Effector CD8-positive, alpha-beta T cell (primary cell): ENCODE measurements around the gene DUSP28.
A peak's percentile ranks its signal among the peaks of the same experiment; 100 is the strongest.
"Not testable (repeated sequence)": the region's sequence is repeated elsewhere in the genome, so short reads cannot be mapped to it uniquely, and the experiment has no call there.

ENCODE experiments used
- DNase-seq: peaks from one replicate; lab custom pipeline; 2025; lab: John Stamatoyannopoulos, UW

Gene DUSP28

DNA sequence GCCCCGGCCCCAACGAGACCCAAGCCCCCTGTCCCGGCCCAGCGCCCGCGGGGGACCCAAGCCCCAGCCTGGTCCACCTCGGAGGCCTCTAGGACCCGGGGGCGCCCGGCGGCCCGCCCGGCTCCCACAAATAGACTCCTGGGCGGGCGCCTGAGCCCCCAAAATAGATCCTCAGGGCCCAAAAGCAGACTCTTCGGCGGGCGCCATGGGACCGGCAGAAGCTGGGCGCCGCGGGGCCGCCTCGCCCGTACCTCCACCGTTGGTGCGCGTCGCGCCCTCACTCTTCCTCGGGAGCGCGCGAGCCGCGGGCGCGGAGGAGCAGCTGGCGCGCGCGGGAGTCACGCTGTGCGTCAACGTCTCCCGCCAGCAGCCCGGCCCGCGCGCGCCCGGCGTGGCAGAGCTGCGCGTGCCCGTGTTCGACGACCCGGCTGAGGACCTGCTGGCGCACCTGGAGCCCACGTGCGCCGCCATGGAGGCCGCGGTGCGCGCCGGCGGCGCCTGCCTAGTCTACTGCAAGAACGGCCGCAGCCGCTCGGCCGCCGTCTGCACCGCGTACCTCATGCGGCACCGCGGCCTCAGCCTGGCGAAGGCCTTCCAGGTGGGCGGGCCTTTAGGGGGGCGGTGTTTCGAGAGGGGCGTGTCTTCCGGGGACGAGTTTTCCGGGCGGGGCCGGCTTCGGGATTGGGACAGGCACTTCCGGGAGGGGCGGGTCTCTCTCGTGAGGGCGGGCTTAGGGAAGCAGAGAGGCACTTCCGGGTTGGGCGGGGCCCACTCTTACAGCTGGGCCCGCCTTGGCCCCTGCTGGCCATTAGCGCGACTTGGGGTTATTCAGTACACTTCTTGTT is 545 bp downstream of the DUSP28 start:
- DNase-seq, result peak; percentile 99

DNA sequence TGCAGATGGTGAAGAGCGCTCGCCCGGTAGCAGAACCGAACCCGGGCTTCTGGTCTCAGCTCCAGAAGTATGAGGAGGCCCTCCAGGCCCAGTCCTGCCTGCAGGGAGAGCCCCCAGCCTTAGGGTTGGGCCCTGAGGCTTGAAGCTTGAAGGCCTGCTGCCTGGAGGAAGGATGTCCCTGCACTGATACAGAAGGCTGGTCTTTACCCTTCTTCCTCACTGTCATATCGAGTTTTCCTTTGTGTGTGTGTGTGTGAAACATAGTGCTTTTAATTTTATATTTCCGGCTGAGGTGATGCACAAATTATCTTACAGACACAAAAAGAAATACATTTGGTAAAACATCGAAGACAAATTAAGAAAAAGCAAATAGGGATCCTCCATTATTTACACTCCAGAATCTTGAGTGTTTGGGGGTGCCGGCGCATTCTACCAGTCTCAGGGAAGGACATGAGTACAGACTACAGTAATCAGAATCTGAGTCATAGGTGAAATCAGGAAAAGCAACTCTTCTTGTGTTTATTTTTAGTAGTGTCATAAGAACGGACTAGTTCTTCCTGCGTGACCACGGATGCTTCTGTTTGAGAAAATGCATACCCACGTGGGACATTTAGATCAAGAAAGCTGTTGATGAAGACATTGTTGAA is 1.3 kb downstream of the DUSP28 start:
- DNase-seq, result no peak

DNA sequence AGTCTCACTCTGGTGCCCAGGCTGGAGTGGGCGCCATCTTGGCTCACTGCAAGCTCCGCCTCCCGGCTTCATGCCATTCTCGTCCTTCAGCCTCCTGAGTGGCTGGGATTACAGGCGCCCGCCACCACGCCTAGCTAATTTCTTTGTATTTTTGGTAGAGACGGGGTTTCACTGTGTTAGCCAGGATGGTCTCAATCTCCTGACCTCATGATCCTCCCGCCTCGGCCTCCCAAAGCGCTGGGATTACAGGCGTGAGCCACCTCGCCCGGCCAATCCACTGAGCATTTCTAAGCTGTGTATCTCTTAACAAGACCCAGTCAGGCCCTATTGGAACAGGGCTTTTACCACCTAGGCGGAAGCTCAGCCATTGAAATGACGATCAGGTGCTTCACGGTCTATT is 3.1 kb downstream of the DUSP28 start:
- not testable (repeated sequence) for DNase-seq

DNA sequence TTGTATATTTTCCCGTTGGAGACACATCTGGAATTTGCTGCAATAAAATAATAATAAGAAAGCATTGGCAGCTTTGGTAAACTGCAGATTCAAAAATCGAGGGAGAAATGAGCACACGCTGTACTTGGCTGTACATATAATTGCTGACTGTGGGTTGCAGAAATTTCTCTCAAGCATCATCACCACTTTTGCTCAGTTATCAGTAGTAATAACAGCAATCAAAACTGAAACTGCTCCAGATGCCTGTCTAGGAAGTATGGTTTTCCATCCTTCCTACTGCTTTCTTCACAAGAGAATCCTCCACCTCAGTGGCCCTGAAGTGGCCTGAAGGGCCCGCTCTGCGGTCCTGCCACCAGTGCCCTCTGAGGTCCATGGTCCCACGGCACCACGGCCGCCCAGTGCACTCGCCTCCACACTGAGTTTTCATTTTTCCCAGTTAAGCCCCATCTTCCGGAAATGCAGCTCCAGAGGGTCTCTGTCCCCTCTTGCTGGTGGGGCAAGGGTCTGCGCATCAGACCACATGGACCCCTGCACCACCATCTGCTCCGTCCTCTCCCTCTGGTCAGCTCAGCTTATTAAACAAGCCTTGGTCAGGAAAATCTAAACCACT is 3.9 kb downstream of the DUSP28 start:
- DNase-seq, result no peak

DNA sequence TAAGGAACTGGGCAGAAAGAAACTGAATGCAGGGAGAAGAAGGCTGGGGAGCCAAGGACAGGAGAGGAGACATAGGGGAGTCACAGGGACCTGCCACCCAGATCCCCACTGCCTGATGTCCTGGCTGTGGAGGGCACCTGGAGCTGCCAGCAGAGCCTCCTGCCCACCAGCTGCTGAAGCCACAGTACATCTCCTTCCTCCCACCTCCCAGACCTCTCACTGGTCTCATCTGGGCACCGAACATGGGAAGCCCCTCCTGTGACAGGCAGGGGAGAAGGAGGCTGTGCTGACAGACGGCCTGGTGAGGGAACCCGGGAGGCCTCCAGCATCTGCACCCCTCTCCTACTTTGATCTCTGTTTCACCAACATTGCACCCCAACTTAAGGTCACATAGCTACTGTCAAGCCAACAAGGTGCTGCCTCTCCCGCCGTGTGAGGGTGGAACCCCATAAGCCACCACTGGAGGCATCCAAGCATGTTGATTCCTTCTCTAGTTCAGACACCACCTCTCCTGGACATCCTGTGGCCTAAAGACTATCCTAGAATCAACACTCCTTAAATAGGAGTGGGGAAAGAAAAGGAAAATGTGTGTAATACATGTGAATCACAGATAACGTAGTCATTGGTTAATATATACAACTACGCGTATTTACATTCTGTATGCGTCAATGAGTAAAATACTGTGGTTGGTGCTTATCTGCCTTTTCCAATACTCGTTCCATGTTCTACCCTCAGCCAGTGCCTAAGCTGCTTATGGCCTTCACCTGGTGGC is 4.6 kb downstream of the DUSP28 start:
- no peak for DNase-seq

DNA sequence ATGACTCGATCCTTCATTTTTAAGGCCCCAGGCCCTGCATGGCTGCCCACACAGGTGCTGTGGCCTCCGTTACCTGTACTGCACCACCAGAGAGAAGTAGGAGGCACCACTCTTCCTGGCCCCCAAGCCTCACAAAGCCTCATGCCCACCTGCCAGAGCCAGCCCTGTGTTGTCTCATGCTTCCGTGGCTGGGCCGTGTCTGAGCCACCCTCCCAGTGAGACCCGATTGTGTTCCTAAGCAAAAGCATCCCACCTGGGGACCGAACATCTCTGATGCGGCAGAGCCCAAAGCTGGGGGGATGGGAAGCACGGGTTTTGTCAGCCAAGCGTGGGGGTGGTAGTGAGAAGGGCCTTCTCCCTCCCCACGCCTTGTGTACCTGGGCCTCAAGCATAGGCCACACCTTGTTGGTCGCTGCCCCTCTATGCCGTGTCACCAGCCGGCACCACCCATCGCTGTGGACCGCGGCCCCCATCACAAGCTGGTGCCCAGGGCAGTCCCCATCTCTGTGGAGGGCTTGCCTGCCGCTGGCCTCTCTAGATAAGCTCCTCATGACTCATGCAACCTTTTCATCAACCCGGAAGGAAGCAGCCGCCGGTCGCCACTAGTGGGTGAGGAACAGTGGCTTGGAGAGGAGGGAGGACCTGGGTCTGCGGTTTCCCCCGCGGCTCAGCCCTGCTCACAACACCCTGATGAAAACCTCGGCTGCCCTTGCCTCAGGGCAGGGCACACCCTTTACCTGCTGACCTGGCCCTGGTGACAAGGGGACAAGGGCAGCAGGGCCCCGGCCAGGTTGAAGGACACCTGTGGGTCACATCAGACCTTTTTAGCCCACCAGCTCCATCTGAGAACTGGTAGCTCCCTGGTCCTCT is 5.4 kb downstream of the DUSP28 start:
- DNase-seq, result peak; percentile 72

DNA sequence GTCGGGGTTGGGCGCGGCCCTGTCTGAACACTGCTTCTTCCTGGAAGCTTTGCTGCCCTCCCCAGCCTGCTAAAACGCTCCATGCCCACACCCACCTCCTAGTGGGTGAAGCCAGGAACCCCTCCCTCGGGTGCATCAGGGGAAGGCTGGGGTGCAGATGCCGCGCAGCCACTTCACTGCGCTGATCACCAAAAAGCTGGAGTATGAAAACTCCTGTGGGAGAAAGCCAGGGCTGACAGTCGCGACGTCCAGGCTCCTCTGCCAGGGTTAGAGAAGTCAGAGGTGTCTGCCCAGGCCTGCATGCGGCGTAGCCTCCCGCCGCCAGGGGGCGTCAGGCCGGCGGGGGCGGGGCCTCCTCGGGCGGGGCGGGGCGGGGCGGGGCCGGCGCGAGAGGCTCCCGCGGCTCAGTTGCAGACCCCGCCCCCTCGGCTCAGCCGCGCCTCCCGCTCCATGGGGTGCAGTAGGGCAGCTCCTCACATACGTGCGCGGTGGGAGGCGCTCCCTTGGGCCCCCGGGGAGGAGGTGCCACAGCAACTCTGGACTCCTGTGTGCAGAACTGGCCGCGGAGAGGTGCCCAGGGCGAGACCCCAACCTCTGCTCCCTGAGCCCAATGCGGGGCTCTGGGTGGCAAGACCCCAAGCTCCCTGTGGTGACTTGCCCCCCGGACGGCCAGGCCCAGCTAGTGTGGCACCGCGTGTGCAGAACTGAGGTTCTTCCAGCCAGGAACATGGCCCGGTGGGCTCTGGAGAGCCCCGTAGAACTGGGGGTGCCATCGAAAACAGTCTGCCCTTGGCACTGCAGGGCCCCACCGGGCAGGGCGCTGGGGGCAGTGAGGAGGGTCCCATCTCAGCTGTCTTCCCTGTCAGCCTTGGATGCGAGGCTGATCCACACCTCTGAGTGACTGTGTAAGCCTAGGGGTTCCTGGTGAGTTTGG is 6.3 kb downstream of the DUSP28 start:
- DNase-seq, result peak; percentile 88

DNA sequence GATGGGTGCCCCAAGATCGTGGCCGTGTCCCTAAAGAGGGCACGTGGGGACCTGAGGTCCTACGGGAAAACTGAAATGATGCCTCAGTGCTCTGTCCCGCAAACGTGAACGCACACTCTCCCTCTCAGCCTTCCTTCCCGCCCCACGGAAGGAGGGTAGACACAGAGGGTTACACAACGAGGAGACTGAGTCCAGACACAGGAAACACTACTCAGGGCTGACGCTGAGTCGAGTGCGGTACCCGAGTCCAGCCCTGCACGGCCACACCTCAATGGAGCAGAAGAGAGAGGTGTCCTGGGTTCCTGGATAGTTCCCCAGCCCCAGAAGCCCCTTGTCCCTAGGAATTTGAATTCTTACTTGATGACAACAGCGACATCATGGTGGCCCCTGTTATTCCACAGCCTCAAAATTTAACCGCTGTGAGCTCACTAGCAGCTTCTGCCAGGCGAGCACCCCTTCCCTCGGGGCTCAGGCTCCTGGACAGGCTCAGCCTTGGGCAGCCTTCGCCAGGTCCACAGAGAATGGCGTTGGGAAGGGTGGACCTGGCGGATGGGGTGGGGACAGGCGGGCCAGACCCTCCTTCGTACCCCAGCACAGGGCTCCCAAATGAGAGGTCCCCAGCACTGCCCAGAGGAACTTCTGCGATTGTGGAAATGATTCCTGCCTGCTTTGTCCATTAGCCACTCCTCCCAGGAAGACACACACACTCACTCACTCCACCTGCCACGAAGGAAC is 7.1 kb downstream of the DUSP28 start:
- no peak for DNase-seq

DNA sequence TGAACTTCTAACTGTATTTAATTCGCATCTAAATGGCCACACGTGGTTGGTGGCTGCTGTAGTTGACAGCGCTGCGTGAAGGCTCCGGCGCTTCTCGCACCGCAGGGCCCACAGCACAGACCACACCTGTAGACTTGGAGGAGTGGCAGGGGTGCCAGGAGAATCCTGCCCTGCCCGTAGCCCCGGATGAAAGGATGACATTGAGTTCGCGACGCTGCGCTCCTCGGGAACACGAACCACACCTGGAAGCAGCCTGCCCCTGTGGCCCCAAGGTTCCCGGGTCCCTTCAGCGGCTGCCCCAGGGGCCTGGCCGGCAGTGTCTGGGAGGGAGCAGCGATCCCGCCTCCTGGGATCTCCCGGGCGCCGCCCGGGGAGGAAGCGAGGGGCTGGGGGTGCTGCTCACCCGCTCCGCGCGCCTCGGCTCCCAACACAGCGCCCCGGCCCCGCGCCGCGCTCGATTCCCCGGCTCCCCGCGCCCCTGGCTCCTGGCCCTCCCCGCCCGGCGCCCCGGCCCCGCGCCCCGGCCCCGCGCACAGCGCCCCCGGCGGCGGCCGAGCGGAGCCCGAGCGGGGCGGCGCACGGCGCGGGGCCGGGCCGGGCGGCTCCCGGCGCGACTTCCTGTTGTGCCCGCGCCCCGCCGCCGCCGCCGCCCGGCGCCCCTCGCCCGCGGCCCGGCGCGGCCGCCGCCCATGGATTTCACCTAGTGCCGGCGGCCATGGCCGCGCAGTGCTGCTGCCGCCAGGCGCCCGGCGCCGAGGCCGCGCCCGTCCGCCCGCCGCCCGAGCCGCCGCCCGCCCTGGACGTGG is 7.9 kb downstream of the DUSP28 start, which contains the start of gene RNPEPL1:
Gene RNPEPL1, plus strand, starts transcription at position 613 of the 806 bp plus-strand sequence. Its CDS starts 103 bp downstream, at position 716.
- DNase-seq, result peak; percentile 25

DNA sequence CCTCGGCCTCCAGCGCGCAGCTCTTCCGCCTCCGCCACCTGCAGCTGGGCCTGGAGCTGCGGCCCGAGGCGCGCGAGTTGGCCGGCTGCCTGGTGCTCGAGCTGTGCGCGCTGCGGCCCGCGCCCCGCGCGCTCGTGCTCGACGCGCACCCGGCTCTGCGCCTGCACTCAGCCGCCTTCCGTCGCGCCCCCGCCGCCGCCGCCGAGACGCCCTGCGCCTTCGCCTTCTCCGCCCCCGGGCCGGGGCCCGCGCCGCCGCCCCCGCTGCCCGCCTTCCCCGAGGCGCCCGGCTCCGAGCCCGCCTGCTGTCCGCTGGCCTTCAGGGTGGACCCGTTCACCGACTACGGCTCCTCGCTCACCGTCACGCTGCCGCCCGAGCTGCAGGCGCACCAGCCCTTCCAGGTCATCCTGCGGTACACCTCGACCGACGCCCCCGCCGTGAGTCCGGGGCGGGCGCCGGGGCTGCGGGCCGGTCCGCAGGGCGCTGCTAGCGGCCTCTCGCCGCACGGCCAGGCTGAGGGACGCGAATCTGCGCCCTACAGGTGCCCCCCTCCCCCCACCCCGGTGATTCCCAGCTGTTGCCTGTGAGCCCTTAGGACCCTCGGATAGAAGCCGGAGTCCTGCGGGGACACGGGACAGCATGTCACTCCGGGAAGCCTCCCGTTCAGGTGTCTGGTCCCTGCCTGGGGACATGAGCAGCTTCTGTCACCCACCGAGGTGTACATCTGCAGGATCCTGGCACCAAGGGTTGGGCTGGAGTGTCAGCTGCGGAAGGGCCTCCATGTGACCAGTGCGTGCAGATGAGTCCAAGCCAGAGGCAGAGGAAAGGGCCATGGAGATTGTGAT is 8.7 kb downstream of the DUSP28 start:
- peak; percentile 26 for DNase-seq

DNA sequence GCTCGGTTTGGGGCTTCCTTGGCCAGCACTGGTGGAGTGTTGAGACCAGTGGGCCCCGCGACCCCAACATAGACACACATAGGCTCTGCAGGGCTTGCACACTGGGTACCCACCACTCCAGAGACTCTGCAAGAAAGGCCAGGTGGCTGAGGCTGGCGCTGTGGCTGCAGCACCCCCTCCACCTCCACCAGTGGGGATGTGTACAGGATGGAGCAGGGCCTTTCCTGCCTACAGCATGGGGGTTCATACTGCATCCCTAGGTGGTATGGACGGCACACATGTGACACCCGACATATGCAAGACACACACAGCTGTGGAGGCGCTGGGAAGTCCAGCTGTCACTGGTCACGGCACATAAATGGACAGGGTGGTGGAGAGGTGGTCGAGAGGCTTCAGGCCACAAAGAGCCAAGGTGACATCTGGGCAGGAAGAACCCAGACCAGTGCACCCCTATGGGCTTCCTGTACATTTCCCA is 9.4 kb downstream of the DUSP28 start:
- DNase-seq, result no peak

DNA sequence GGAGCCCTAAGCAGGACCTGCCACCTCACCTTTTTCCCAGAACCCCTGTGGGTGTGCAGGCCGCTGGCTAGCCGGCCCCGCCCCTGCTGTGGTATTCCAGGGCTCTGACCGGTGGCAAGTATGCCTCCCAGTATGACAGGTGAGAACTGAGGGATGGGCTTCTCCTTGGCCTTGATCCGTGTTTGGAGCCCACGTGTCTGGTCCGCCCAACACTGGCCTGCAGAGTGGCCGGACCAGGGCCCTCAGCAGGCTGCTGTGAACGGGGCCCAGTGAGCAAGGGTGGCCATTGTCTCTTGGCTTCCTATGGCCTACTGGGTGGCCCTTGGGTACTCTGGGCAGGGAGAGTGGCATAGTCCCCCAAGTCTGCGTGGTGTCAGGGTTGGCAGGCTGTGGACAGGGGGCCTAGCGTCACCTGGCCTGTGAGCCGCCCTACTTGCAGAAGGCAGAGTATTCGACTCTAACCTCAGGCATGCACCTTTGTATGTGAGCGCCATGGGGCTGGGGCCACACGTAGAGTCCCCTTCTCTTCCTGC is 9.9 kb downstream of the DUSP28 start:
- no peak for DNase-seq

DNA sequence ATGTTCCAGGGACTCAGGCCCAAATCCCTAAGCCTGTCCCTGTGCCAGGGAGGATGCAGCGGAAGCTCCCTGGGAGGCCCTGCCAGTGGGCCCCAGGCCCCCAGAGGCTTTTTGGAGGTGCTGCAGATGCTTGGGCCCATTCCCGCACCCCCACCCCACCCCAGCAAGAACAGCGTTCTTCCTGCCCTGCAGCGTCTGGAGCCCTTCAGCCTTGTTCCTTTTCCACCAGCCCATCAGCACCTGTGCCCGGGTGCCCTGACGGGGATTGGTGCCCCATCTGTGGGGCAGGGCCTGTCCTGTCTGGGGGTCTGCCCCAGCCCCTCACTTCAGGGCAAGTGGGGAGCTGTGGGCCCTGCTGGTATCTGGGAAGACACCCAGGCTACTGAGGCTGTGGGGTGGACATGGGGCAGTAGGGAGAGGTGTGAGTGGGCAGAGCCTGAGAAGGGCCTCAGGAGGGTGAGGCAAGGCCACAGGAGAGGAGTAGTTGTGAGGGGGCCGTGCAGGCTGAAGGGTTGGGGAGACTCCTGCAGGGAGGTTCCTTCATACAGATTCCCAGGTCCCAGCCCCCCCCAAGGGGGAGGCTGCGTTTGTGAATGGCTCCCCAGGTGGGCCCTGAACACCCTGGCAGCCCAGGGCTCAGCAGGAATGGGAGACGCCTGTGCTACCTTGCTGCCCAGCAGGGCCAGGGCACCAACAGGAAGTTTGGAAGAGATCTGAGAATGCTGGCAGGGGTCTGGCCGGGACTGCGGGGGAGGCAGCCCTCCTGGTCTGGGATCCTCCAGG is 10.6 kb downstream of the DUSP28 start:
- no peak for DNase-seq

DNA sequence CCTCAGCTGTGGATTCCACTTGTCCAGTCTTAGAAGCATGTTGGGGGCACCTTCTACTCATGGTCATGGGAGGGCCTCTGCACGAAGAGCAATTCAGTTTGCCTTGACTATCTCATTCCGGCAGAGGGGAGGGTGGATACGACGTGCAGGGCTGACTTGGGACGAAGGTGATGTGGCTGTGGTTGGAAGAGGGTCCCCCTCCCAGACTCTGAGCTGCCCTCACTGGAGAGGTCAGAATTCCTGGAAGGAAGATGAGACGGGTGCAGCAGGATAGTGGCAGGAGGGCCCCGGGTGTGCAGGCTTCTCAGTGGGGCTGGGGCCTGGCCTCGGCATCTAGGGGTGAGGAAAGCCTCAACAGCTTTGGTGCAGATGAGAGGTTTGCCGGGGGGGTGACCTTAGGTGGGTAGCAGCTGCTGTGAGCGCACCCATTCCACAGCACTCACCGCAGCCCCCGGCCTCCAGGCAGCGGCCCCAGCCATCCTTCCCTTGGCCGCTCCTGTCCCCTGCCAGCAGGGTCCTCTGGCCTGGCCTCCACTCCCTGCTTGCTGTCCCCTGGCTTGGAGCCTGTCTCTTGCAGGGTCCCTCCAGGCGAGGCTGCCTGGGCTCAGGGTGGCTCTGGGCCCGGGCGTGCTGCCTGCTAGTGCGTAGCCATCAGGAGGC is 11.3 kb downstream of the DUSP28 start:
- no peak for DNase-seq

DNA sequence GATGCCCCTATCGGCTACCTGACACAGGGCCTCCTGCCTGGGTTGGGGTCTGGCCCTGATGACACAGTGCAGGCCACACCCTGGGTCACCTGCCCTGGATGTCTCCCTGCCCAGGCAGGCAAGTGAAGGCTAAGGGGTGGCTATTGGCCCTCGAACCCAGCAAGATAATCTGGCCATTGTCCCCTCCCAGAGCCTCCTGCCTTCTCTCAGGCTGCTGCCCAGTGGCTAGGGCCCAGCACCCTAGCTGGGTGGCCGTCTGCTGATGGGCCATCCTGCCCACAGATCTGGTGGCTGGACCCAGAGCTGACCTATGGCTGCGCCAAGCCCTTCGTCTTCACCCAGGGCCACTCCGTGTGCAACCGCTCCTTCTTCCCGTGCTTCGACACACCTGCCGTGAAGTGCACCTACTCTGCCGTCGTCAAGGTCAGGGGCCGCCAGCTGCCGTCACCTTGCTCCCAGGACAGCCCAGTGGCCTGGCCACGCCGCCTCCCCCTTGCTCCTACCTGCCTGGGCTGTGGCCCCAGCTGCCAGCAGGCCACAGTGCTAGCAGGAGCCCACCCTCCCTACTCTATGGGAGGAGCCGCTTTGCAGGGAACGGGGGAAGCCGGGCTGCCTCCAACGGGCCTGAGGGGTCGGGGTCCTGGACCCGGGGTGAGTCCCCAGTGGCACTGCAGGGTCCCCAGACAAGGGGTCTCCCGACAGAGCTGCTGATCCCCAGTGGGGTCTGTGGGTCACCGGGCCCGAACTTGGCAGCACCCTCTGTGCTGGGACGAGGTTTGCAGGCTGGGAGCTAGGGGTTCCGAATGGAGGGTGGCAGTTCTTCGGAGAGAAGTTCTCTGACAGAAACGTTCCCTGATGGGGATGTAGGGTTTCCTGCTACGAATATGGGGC is 12.2 kb downstream of the DUSP28 start:
- no peak for DNase-seq
